A549 (cell line): ENCODE data around the gene PMAIP1. TPM values are rescaled to one million over a fixed set of nuclear protein-coding genes. Genes with fewer than 3 reads are reported as not detected.

Experiments
- ATAC-seq, 2 experiments: fragments of 200-7000 bp in 1 of 2; fragments of >200 bp in 1 of 2; cut with Nextera tagmentation in 1 of 2; cut with Tn5 transposase in 1 of 2; 3 replicates each; pipeline versions ENCODE4 v1.8.0 to v1.9.1; 2018 to 2020; ENCODE audit warnings: mild to moderate bottlenecking in 1 of 2, moderate library complexity in 1 of 2
- CTCF ChIA-PET: fragments of 300-600 bp; sonication (Branson Sonifier 250); formaldehyde crosslinking; extraction: SDS; loops from one replicate; lab custom pipeline; 2021; ENCODE audit warnings: antibody characterized with exemption, inconsistent platforms; lab: Yijun Ruan, JAX
- POLR2A ChIA-PET: fragments of 350-600 bp; formaldehyde crosslinking; extraction: SDS; loops from one replicate; lab custom pipeline; 2021; ENCODE audit warnings: antibody characterized with exemption, inconsistent platforms; lab: Yijun Ruan, JAX
- DNase-seq, 2 experiments: peaks; one replicate each; pipeline versions ENCODE4 v3.0.0 to v3.0.0-alpha.2; 2011 to 2016; ENCODE audit warnings: low read depth in 1 of 2, low spot score in 1 of 2
- FAIRE-seq: peaks from 2 replicates; lab custom pipeline; 2011; peaks lifted over from hg19 to GRCh38; lab: Jason Lieb, UNC
- H3K27ac ChIP-seq, 2 experiments: fragments of >200 bp; sonication (Bioruptor Twin); formaldehyde crosslinking; 3 replicates each; pipeline ENCODE4 v1.5.1; 2016 to 2017
- H3K4me1 ChIP-seq: fragments of >200 bp; sonication (Bioruptor Twin); formaldehyde crosslinking; 3 replicates; pipeline ENCODE4 v1.6.1; 2016
- H3K4me2 ChIP-seq: fragments of >200 bp; sonication (Bioruptor Twin); formaldehyde crosslinking; 3 replicates; pipeline ENCODE4 v1.6.1; 2016
- H3K4me3 ChIP-seq: fragments of >200 bp; sonication (Bioruptor Twin); formaldehyde crosslinking; 3 replicates; pipeline ENCODE4 v1.5.1; 2016
- H3K9me3 ChIP-seq: fragments of >200 bp; sonication (Bioruptor Twin); formaldehyde crosslinking; 3 replicates; pipeline ENCODE4 v1.6.1; 2016
- CBX2 ChIP-seq: fragments of 200-600 bp; sonication (generic); IDR thresholded peaks from 2 replicates; pipeline ENCODE4 v1.6.1; 2016; ENCODE audit warnings: low read depth, mild to moderate bottlenecking, borderline replicate concordance
- CBX8 ChIP-seq: fragments of 200-600 bp; sonication (generic); IDR thresholded peaks from 2 replicates; pipeline ENCODE4 v1.6.1; 2016
- EHMT2 ChIP-seq: fragments of 200-600 bp; sonication (generic); IDR thresholded peaks from 2 replicates; pipeline ENCODE4 v1.6.1; 2016; ENCODE audit warnings: antibody characterized with exemption, low read depth, mild to moderate bottlenecking, moderate library complexity
- ESRRA ChIP-seq: fragments of 150-350 bp; IDR thresholded peaks from 2 replicates; pipeline ENCODE4 v1.6.1; 2014; ENCODE audit warnings: mild to moderate bottlenecking, low read length, borderline replicate concordance
- FOXS1 ChIP-seq: fragments of 250-450 bp; sonication (Bioruptor Pico); IDR thresholded peaks from 2 replicates; pipeline ENCODE4 v1.5.0; 2020; ENCODE audit warnings: mild to moderate bottlenecking, moderate library complexity
- JUN ChIP-seq, 2 experiments: fragments of >200 bp; sonication (Bioruptor Twin); formaldehyde crosslinking; IDR thresholded peaks; 2 replicates in 1 of 2; 3 replicates in 1 of 2; pipeline ENCODE4 v1.6.1; 2016 to 2017
- KDM5A ChIP-seq: fragments of 200-600 bp; sonication (generic); IDR thresholded peaks from 2 replicates; pipeline ENCODE4 v1.6.1; 2016; ENCODE audit warnings: antibody characterized with exemption, mild to moderate bottlenecking
- RAD21 ChIP-seq, 2 experiments: fragments of >200 bp in 1 of 2; sonication (Bioruptor Twin) in 1 of 2; formaldehyde crosslinking in 1 of 2; IDR thresholded peaks in 1 of 2; conservative IDR thresholded peaks in 1 of 2; 2 replicates in 1 of 2; 3 replicates in 1 of 2; pipeline ENCODE4 v1.6.1; 2012 to 2018; ENCODE audit warnings: inconsistent platforms in 1 of 2
- RARB ChIP-seq: fragments of 250-450 bp; sonication (Bioruptor Pico); IDR thresholded peaks from 2 replicates; pipeline ENCODE4 v1.8.0; 2021; ENCODE audit warnings: mild to moderate bottlenecking, moderate library complexity
- ZNF302 ChIP-seq: fragments of 250-450 bp; sonication (Bioruptor Pico); IDR thresholded peaks from 2 replicates; pipeline ENCODE4 v1.9.0; 2021; ENCODE audit warnings: inconsistent platforms, mild to moderate bottlenecking, moderate library complexity
- WGBS: methylation state at CpG from one replicate; pipeline ENCODE4 v1.1.6; 2017; ENCODE audit errors: missing lambda C conversion rate; 5-methylcytosine and 5-hydroxymethylcytosine counted together
- polyA plus RNA-seq, 4 experiments: library from polyadenylated mRNA; depleted of rRNA in 3 of 4; stranded (reverse); fragments of >200 nt; fragmentation: RNase III in 1 of 4; extraction: RNeasy Plus Mini Kit Qiagen cat#74134 plus additional on column Dnase treatment in 1 of 4; gene quantifications; 2 replicates in 3 of 4; 3 replicates in 1 of 4; pipeline ENCODE4 v1.2.3, GENCODE V29; 2011 to 2017
- TF ChIP-seq, protein P1 (sequence below): fragments of >200 bp; sonication (Bioruptor Twin); formaldehyde crosslinking; IDR thresholded peaks from 3 replicates; pipeline ENCODE4 v1.6.1; 2016
- TF ChIP-seq, protein P2 (sequence below): fragments of 200-600 bp; sonication (generic); IDR thresholded peaks from 2 replicates; pipeline ENCODE4 v1.6.1; 2016; ENCODE audit warnings: antibody characterized with exemption, mild to moderate bottlenecking, moderate library complexity
- TF ChIP-seq, protein P3 (sequence below): fragments of >200 bp; sonication (Bioruptor Twin); formaldehyde crosslinking; IDR thresholded peaks from 3 replicates; pipeline ENCODE4 v1.5.1; 2016
- TF ChIP-seq, protein P4 (sequence below): fragments of 450-650 bp; IDR thresholded peaks from 2 replicates; pipeline ENCODE4 v1.6.1; 2014; ENCODE audit warnings: antibody characterized with exemption
- TF ChIP-seq, protein P5 (sequence below): IDR thresholded peaks from 2 replicates; pipeline ENCODE4 v1.6.1; 2012

The PMAIP1 gene
- polyA plus RNA-seq, 2 of the 4 experiments (the other 2 are of a cell fraction): 9.7 to 40.3 TPM

DNA sequence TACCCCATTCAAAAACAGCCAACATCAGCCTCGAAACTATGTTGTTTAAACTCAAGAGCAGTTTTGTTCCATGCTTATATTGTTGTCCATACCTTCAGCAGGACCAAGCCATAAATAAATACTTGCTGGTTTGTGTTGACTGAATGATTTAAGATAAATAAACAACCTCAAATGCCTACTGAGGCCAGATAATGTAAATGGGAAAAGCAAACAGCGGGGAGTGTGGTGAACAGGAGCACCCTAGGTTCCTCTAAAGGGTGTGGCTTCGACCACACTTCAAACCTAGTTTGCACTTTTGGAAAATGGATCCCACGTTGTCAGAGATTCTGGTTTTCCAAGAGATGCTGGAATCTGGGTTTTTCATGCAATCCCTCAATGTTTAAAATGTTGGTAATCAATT, 1.7 kb upstream of the PMAIP1 start (continued):
- no peak for TF ChIP-seq ESRRA
- no peak for TF ChIP-seq JUN (IDR thresholded peaks at IDR 0.05)
- TF ChIP-seq, protein P1, sequence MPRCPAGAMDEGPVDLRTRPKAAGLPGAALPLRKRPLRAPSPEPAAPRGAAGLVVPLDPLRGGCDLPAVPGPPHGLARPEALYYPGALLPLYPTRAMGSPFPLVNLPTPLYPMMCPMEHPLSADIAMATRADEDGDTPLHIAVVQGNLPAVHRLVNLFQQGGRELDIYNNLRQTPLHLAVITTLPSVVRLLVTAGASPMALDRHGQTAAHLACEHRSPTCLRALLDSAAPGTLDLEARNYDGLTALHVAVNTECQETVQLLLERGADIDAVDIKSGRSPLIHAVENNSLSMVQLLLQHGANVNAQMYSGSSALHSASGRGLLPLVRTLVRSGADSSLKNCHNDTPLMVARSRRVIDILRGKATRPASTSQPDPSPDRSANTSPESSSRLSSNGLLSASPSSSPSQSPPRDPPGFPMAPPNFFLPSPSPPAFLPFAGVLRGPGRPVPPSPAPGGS: no peak
- TF ChIP-seq, all 56 proteins: peak for 0

DNA sequence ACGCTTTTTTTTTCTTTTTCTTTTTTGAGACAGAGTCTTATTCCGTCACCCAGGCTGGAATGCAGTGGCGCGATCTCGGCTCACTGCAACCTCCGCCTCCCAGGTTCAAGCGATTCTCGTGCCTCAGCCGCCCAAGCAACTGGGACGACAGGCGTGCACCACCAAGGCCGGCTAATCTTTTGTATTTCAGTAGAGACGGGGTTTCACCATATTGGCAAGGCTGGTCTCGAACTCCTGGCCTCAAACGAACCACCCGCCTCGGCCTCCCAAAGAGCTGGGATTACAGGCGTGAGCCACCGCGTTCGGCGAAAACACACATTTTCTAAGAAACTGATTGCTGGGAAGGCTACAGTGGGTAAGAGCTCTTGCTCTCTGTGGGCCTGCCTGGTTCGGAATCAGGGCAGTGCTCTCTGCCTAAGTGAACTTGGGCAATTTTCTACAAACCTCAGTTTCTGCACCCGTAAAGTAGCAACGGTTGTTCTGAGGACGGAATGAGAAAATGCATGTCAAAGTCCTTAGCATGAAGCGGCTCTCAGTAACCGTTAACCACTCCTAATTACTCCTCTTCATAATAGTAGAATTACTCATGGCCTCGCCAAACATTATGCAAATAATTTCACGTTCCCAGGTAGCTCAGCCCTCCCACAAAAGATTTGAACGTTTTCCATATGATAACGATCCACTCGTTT, 1.0 kb upstream of the PMAIP1 start:
- ChIA-PET CTCF (interaction anchor here (0.8 to 2.8 kb wide), 3 partner anchors 57 to 79 kb away, joined by 3 to 14 read pairs (median 3); no protein-coding TSS in a partner anchor), POLR2A (interaction anchor here (1.0 to 2.8 kb wide), 12 partner anchors 11 to 97 kb away, joined by 3 to 28 read pairs (median 8); no protein-coding TSS in a partner anchor)
- Histone ChIP-seq H3K4me3 (peak overlapping the region; percentile 94), H3K9me3 (no peaks in the 10 kb centered on the region), H3K4me1 (peaks cover 32% of the 10 kb centered on the region), H3K27ac (peak overlapping the region; percentile 90 to 96)
- WGBS: 79% methylated on average over 32 of the region's 33 CpGs
- DNase-seq: no peak
- no peak for ATAC-seq
- TF ChIP-seq EHMT2 (no peak), CBX2 (no peak), ESRRA (no peak), ZNF302 (no peak), KDM5A (no peak), FOXS1 (CRISPR knock-in tag) (no peak), RAD21 (conservative IDR thresholded peaks at IDR 0.05 in 1 of 2, IDR thresholded peaks at IDR 0.05 in 1 of 2) (no peak), RARB (CRISPR knock-in tag) (no peak), CBX8 (no peak)
- TF ChIP-seq, protein P2, sequence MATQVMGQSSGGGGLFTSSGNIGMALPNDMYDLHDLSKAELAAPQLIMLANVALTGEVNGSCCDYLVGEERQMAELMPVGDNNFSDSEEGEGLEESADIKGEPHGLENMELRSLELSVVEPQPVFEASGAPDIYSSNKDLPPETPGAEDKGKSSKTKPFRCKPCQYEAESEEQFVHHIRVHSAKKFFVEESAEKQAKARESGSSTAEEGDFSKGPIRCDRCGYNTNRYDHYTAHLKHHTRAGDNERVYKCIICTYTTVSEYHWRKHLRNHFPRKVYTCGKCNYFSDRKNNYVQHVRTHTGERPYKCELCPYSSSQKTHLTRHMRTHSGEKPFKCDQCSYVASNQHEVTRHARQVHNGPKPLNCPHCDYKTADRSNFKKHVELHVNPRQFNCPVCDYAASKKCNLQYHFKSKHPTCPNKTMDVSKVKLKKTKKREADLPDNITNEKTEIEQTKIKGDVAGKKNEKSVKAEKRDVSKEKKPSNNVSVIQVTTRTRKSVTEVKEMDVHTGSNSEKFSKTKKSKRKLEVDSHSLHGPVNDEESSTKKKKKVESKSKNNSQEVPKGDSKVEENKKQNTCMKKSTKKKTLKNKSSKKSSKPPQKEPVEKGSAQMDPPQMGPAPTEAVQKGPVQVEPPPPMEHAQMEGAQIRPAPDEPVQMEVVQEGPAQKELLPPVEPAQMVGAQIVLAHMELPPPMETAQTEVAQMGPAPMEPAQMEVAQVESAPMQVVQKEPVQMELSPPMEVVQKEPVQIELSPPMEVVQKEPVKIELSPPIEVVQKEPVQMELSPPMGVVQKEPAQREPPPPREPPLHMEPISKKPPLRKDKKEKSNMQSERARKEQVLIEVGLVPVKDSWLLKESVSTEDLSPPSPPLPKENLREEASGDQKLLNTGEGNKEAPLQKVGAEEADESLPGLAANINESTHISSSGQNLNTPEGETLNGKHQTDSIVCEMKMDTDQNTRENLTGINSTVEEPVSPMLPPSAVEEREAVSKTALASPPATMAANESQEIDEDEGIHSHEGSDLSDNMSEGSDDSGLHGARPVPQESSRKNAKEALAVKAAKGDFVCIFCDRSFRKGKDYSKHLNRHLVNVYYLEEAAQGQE: no peak
- TF ChIP-seq, protein P3, sequence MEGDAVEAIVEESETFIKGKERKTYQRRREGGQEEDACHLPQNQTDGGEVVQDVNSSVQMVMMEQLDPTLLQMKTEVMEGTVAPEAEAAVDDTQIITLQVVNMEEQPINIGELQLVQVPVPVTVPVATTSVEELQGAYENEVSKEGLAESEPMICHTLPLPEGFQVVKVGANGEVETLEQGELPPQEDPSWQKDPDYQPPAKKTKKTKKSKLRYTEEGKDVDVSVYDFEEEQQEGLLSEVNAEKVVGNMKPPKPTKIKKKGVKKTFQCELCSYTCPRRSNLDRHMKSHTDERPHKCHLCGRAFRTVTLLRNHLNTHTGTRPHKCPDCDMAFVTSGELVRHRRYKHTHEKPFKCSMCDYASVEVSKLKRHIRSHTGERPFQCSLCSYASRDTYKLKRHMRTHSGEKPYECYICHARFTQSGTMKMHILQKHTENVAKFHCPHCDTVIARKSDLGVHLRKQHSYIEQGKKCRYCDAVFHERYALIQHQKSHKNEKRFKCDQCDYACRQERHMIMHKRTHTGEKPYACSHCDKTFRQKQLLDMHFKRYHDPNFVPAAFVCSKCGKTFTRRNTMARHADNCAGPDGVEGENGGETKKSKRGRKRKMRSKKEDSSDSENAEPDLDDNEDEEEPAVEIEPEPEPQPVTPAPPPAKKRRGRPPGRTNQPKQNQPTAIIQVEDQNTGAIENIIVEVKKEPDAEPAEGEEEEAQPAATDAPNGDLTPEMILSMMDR: no peak
- TF ChIP-seq, protein P4, sequence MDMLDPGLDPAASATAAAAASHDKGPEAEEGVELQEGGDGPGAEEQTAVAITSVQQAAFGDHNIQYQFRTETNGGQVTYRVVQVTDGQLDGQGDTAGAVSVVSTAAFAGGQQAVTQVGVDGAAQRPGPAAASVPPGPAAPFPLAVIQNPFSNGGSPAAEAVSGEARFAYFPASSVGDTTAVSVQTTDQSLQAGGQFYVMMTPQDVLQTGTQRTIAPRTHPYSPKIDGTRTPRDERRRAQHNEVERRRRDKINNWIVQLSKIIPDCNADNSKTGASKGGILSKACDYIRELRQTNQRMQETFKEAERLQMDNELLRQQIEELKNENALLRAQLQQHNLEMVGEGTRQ: no peak
- TF ChIP-seq, protein P5, sequence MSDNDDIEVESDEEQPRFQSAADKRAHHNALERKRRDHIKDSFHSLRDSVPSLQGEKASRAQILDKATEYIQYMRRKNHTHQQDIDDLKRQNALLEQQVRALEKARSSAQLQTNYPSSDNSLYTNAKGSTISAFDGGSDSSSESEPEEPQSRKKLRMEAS: no peak
- TF ChIP-seq, protein P1: no peak
- TF ChIP-seq, all 56 proteins: peak for 0
- FAIRE-seq: no peak
- H3K4me2 ChIP-seq: peak overlapping the region; percentile 79
